H1 (cell line): ENCODE data around the gene PDZRN3. TPM values are rescaled to one million over a fixed set of nuclear protein-coding genes. Genes with fewer than 3 reads are reported as not detected.

Source experiments
- ASH2L ChIP-seq: fragments of 200-600, 300-600 bp; sonication (generic); IDR thresholded peaks from one replicate; pipeline ENCODE4 v1.7.1; 2017; ENCODE audit warnings: low read length
- CHD2 ChIP-seq: IDR thresholded peaks from 2 replicates; pipeline ENCODE4 v1.6.1; 2012; ENCODE audit warnings: low read length, improper control_type of control experiment
- CHD7 ChIP-seq: fragments of 300-600 bp; sonication (generic); IDR thresholded peaks from 2 replicates; pipeline ENCODE4 v1.7.1; 2012; ENCODE audit warnings: low read length, moderate library complexity, mild to moderate bottlenecking, inconsistent platforms; ENCODE audit not compliant: insufficient replicate concordance
- CREB1 ChIP-seq: IDR thresholded peaks from 2 replicates; pipeline ENCODE4 v1.6.1; 2012; ENCODE audit warnings: inconsistent platforms
- EP300 ChIP-seq, 2 experiments: IDR thresholded peaks; 1 replicate in 1 of 2; 2 replicates in 1 of 2; pipeline ENCODE4 v1.6.1; 2011 to 2012; ENCODE audit warnings: low read depth in 2 of 2, low read length in 2 of 2, mild to moderate bottlenecking in 2 of 2, borderline replicate concordance in 1 of 2, inconsistent platforms in 1 of 2, moderate library complexity in 1 of 2
- KDM1A ChIP-seq: fragments of 200-600, 300-600 bp; sonication (generic); IDR thresholded peaks from 2 replicates; pipeline ENCODE4 v1.7.1; 2016; ENCODE audit warnings: mild to moderate bottlenecking, low read length, borderline replicate concordance
- MAFK ChIP-seq: IDR thresholded peaks from 2 replicates; pipeline ENCODE4 v1.6.1; 2012; ENCODE audit warnings: low read depth, mild to moderate bottlenecking, improper control_type of control experiment, low read length
- POLR2A ChIP-seq, 2 experiments: IDR thresholded peaks; 1 replicate in 1 of 2; 2 replicates in 1 of 2; pipeline ENCODE4 v1.6.1; 2011; ENCODE audit warnings: low read depth in 2 of 2, low read length in 2 of 2, mild to moderate bottlenecking in 2 of 2; ENCODE audit errors: control extremely low read depth in 1 of 2
- RBBP5 ChIP-seq: IDR thresholded peaks from 2 replicates; pipeline ENCODE4 v1.7.1; 2012; ENCODE audit warnings: low read depth, mild to moderate bottlenecking, inconsistent platforms, low read length, moderate library complexity, borderline replicate concordance
- SAP30 ChIP-seq: fragments of 300-600 bp; sonication (generic); IDR thresholded peaks from 2 replicates; pipeline ENCODE4 v1.7.1; 2012; ENCODE audit warnings: low read length, moderate library complexity, mild to moderate bottlenecking, inconsistent platforms; ENCODE audit not compliant: insufficient read depth, insufficient replicate concordance
- SUZ12 ChIP-seq: fragments of 200-600 bp; sonication (generic); IDR thresholded peaks from 2 replicates; pipeline ENCODE4 v1.6.1; 2012; ENCODE audit warnings: mild to moderate bottlenecking, inconsistent platforms, low read length, moderate library complexity, mixed read lengths
- YY1 ChIP-seq: IDR thresholded peaks from 2 replicates; pipeline ENCODE4 v1.6.1; 2011; ENCODE audit warnings: low read depth, mild to moderate bottlenecking, low read length
- polyA plus RNA-seq, 7 experiments: library from polyadenylated mRNA; depleted of rRNA in 3 of 7; stranded (reverse) in 5 of 7; unstranded in 2 of 7; fragments of >200 nt in 5 of 7; fragments of 200-250 nt in 2 of 7; gene quantifications; 1 replicate in 5 of 7; 2 replicates in 1 of 7; 4 replicates in 1 of 7; pipeline versions ENCODE4 v1.2.1 to v1.2.3, GENCODE V29; 2011 to 2013; ENCODE audit warnings: missing spikeins in 2 of 7, mixed read lengths in 2 of 7
- total RNA-seq: library from RNA; stranded (reverse); fragmentation: NEBNext Ultra II Directional; extraction: Animal tissue kit (Norgen Biotek cat#: 25700); gene quantifications from 2 replicates; pipeline ENCODE4 v1.2.1, GENCODE V29; 2021

PDZRN3 gene
- total and polyA plus RNA-seq, 2 of the 8 experiments (the other 6 are each of a cell fraction or from before 2014, with no cell fraction given), result 4.2 to 20.5 TPM

GRCh38 chr3:73484656-73485248, 140.0 kb downstream of the PDZRN3 start (continued):
- TF ChIP-seq CHD7, result peak; percentile 65
- TF ChIP-seq YY1, result 0 out of 2 replicates have a peak, but pooled peaks have one; percentile 37
- TF ChIP-seq KDM1A, result no peak
- TF ChIP-seq POLR2A (IDR thresholded peaks at IDR 0.05; ENCODE audit: control extremely low read depth in 1 of 2, low read depth in 2 of 2, low read length in 2 of 2), result 0 out of 3 replicates have a peak, but pooled peaks of 1 of the 2 experiments have one; percentile 34
- TF ChIP-seq CREB1, result no peak
- TF ChIP-seq EP300 (IDR thresholded peaks at IDR 0.05; ENCODE audit: borderline replicate concordance in 1 of 2, low read depth in 2 of 2, low read length in 2 of 2), result no peak
- TF ChIP-seq SAP30, result no peak
- TF ChIP-seq RBBP5, result no peak
- no peak for TF ChIP-seq ASH2L
- no peak for TF ChIP-seq CHD2
- no peak for TF ChIP-seq SUZ12
- TF ChIP-seq MAFK, result no peak
